ENCODE measurements around the gene SMAD7. TPM values are rescaled to one million over a fixed set of nuclear protein-coding genes. Genes with fewer than 3 reads are reported as not detected.

The SMAD7 gene, protein sequence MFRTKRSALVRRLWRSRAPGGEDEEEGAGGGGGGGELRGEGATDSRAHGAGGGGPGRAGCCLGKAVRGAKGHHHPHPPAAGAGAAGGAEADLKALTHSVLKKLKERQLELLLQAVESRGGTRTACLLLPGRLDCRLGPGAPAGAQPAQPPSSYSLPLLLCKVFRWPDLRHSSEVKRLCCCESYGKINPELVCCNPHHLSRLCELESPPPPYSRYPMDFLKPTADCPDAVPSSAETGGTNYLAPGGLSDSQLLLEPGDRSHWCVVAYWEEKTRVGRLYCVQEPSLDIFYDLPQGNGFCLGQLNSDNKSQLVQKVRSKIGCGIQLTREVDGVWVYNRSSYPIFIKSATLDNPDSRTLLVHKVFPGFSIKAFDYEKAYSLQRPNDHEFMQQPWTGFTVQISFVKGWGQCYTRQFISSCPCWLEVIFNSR
- 18.7 TPM for total RNA-seq

DNA sequence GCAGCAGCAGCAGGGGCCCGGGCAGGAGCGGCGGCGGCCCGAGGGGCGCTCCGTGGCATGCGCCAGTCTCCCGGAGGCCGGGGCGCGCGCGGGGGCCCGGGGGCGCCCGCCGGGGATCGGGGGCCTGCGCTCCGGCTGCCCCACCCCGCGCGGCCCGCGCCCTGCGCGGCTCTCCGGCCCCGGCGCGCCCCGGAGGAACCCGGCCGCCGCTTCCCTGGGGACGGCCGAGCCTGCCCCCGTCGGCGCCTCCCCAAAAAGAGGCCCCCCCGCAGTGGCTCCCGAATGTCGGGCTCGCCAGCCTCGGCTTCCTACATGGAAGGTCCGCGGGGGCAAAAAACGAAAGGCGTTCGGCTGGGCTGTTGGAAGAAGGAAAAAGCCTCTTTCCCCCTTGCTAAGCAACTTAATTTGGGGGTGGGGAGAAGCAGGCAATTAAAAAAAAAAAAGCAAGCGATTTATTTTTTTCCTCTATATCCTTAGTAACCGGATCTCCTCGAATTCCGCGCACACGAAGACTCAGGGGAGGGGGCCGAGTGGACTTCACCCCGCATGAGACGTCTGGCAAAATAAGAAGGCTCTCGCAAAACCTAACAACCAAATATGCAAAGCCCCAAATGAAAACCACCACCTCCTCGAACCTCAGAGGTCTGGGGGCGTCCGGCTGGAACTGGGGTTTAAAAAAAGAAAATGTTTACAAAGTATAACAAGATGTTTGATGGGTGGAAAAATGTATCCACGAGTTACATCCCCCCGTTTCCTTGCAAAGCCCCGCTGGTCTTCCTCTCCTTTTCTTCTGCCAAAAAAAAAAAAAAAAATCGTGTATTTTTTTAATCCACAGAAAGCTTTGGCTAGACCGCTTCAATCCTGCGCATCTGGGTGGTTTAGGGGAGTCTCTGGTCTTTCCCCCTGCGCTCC, at the start of gene SMAD7:
Gene SMAD7 (minus strand): TSS at position 430 of the 912 bp plus-strand sequence. CDS start 541 bp downstream, outside the sequence.
- DNase-seq: no peak

DNA sequence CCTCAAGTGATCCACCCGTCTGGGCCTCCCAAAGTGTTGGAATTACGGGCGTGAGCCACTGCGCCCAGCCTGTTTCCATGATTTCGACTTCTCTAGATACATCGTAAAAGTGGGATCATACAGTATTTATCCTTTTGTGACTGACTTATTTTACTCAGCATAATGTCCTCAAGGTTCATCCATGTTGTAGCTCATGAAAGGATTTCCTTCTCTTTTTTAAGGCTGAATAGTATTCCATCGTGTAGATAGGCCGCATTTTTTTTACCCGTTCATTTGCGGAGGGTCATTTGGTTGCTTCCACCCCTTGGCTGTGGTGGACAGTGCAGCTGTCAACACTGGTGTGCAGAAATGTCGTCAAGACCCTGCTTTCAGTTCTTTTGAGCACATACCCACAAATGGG, 48.8 kb upstream of the SMAD7 start:
- DNase-seq: no peak

DNA sequence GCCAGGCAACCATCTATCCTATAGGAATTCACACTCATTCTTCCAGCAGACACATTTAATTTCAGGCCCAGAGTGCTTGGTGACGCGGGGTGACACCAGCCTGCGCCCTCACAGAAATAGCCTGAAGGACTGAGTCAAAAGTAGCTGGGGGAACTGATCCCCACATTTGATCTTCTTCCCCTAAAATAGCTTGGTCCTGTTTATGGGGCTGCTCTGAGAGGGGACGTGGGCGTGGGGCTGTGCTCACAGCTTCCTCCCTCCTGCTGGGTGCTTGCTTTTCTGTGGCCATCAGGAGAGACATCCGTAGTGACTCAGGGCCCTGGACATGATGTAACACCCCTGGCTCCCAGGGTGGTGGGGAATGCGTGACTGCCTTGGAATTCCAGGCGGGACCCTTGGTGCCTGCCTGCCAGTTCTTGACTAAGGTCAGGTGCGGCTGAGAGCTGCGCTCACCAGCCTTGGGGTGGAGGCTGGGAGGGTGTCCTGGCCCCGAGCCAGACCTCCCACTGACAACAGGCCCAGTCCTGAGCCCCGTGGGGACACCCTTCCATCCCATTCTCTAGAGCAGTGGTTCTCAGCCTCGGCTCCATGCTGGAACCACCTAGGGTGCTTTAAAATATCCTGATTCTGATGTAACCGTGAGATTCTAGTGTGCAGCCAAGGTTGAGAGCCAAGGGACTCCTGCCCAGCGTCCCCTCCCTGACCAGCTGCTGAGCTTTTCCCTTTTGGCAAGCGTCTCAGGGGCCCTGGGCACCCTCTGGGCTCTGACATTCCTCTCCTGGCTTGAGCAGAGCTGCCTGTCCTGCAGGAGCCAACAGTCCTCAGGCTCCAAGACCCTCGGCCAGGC, 47.4 kb upstream of the SMAD7 start:
- DNase-seq: peak; percentile 39

DNA sequence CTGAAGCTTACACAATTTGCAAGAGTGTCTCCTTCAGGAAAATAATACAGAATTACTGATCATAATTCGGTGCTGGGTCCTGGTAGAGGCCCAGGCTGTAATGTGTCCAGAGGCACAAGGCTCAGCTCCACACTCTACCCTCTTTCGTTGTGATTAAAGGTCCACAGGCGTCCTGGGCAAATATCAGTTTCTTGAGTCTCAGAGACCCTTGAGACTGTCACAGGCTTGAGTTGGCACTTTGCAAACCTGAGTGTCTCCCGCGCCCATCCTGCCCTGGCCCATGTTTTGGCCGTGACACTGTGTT, 46.9 kb upstream of the SMAD7 start:
- DNase-seq: no peak

DNA sequence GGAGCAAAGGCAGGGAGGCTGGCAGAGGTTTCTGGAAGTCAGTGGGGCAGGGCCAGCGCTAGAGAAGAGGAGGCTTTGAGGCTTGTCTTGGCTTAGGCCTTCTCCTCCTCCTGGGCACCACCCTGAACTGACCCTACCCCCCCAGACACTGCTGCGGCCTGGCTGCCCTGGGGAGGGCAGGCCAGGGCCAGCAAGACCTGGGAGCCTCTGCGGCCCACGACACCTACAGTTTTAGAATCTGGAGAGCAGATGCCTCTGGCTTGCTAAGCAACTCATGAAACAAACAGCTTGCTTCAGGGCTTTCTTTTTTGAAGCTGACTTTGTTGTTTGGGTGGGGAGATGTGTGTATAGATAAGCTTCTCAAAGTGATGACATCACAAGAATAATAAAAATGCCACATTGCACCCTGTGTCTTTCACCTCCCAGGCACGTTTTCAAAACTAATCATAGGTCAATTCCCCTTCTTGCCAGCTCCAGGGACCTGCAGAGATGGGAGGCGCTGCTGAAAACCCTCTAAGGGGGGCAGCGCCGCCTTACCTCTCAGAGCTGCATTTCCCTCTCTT, 46.2 kb upstream of the SMAD7 start:
- DNase-seq: no peak

DNA sequence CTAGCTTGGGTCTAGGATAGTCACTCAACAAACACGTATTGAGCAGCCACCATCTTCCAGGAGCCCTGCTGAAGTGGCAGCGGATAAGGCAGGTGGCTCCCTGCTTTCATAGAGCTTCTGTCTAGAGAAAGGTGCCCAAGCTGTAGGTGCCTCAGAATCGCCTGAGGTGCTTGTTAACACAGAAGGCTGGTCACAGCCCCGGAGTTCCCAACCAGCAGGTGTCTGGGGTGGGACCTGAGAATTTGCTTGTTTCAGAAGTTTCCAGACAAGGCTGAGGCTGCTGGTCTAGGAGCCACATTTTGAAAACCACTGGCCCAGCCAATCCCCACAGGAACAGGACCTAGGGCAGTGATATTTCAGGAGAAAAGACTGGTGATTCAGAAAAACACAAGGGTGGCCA, 45.3 kb upstream of the SMAD7 start:
- DNase-seq: no peak

DNA sequence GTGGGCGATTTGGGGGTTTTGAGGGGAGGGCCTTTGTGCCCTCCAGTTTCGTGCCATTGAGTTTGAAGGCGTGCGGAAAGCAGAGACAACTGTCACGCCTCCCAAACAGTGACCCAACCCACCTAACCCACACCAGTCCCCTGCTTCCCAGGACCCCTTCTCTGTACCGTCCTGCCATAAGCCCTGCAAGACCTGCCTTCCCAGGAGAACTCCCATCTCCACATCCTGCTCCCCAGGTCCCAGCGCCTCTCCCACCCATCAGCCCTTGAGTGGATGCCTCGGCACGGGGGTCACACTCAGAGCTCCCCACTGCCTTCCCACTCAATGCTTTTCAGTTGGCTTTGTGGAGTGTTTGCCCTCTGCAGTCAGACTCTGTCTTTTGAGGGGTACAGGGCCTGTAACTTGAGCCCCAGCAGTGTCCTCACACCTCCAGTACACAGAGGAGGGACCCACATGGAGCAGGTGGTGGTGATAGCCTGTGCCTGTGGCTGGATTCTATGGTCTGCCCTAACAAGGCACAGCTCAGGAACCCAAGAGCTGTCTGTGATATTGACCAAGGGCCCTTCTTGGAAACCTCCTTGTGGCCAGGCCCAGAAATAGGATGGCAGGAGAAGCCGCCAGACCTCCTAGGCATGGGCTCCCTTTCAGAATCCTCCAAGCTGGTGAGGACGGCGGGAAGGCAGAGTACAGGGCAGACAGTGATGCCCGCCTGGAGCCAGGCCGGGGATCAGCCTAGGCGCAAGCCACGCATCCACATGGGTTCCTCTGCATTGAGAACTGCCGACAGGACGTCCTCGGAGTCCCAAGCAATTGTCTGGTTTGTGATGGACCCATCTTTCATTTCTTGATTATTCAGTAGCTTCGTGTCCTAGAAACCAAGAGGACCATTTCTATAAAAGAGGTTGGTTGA, 44.4 kb upstream of the SMAD7 start:
- no peak for DNase-seq

DNA sequence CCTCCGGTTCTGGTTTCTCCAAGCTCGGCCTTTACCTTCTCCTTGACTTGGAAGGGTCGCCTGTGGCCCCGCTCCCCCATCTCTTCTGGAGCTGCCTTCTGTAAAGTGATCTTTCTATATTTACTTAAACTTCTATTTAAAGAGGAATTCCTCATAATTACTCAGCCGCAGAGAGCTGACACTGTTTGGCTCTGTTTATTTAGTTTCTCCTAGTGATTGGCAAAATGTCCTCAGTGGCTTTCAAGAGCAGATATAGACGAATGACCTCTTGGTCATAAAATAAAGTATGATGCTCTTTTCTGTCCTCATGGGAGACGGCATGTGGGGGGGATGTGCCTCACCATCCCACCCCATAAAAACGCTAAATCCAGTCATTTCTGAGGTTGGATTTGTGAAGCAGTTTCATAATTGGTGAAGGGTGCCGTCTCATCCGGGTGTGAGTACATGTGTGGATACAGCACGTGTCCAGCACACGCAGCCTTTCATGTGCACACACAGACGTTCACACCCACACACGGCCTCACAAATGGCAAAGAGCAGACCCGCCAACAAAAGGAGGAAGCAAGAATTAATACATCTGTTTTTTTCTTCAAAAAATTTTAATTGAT, 43.4 kb upstream of the SMAD7 start:
- no peak for DNase-seq

DNA sequence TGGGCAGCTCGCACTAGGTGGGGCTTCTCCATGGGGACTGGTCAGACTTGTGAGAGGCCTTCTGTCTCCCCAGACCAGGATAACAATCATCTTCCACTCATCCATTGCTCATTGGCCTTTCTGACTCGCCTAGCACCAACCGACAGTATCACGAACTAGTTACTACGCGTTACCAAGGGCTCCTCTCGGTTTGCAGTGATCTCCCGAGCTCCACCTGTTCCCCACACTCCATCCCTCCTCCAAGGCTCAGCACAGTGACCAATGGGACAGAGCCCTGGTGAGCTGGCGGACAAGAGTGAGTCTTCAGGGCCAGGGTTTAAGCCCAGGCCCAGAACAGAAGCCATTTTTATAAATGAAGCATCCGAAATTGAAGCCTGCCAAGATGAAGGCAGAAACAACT, 42.8 kb upstream of the SMAD7 start:
- no peak for DNase-seq

DNA sequence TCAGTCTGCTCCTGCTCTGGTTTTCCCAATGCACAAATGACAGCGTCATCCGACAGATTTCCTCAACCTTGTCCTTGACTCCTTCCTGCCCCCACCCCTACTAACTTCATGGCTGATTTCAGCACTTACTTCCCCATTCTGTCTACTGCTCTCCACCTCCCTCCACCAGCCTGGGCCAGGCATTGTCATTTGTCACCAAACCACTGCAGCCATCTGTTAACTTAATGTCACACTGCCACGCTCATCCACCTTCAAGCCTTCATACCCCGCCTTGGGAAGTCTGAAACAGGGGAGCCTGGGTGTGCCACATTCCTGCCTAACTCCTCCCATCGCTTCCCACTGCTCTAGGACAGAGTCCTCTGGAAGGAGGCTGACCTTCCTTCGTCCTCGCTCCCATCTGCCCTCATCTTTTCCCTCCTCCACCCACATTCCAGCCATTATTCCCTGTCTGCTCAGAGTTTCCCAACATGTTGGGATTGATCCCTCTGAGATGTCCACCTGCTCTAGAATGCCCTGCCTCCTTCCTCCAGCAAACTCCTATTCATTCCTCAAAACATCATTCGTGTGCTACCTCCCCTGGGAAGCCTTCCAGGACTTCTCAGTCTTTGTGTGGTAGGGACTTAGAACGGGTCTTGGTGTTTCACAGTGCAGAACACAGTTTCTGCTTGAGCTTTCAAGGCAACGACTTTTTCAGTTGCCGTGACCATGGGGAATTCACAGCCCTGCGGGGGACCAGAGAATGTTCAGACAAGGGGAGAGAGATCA, 42.2 kb upstream of the SMAD7 start:
- DNase-seq: no peak

DNA sequence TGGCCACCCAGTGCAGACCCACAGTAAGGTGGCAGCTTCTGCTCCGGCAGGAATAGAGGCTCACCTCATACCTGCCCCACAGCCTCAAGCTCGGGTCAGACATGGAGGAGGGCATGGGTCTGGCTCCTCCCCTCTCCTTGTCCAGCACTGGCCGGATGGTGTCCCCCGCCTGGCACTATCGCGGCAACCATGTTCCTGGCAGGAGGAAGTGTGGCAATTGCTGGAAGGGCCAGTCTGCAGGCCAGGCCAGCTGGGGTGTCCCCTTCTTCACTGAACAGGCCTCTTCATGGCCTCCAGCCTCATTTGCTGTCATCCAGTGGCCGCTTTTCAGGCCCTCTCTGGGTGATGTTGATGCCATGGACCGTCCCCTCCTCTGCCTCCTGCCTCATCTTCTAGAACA, 41.4 kb upstream of the SMAD7 start:
- DNase-seq: no peak

DNA sequence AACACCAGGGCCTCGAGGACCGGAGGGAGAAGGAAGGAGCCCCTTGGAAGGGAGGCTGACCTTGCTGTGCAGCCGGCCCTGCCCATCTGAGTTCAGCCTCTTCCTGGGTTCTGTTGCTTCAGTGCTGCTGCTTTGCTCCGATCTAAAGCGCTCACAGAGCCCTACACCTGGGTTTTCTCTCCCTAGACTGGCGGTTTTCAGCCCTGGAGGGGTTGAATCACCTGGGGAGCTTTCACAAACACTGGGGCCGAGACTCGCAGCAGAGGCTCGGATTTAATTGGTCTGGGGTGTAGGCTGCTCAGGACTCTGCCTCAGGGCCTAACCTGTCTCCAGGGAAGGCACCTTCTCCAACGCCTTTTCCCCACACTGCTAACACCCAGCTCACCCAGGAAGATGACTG, 40.9 kb upstream of the SMAD7 start:
- no peak for DNase-seq

DNA sequence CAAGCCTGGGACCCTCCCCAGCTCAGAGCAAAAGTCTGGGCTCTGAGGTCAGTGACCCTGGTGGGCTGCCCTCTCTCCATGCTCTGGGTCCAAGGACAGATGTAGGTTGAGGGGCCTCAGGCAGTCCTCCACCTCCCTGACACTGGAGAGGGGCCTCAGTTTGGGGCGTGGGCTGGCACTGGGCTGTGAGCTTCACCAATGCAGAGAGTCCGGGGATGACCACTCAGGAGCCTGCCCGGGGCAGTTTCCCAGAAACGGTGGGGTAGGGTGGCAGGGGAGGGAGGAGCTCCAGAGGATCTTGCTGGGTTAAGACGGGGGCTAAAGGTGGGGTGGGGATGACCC, 40.5 kb upstream of the SMAD7 start:
- no peak for DNase-seq

DNA sequence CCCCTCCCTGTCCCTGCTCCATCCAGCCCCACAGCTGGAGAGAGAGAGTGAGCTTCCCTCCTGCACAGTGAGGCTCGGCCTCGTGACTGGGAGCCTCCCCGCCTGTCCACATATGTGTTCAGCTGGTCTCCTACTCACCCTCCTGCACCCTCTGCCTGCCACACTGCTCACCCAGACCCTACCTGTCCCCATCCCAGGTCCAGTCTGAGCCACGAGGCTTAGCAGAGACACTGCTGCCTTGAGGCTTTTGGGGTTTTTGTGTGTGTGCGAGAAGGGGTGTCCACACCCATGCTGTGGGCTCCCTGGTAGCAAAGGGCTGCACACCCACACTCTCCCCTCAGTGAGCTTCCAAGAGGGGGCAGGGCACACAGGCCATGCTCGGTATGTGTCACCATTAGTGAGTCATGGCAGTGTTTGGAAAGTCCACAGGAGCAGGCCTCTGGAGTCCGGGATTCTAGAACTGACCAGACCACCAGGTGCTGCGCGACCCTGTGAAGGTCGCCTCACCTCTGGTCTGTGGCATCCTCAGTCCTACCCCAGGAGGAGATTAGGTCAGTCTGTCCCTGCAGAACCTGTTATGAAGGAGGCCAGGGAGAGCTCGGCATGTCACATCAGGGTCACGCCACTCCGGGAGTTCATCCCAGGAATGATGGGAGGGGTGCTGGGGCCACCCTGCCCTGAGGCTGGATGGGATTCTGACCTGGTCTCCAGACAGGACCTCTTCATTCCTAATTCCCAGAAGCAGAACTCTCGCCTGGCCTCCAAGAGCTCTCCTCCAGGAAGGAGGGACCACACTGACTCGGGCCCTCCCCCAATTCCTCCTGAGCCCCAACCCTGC, 39.9 kb upstream of the SMAD7 start:
- DNase-seq: no peak

DNA sequence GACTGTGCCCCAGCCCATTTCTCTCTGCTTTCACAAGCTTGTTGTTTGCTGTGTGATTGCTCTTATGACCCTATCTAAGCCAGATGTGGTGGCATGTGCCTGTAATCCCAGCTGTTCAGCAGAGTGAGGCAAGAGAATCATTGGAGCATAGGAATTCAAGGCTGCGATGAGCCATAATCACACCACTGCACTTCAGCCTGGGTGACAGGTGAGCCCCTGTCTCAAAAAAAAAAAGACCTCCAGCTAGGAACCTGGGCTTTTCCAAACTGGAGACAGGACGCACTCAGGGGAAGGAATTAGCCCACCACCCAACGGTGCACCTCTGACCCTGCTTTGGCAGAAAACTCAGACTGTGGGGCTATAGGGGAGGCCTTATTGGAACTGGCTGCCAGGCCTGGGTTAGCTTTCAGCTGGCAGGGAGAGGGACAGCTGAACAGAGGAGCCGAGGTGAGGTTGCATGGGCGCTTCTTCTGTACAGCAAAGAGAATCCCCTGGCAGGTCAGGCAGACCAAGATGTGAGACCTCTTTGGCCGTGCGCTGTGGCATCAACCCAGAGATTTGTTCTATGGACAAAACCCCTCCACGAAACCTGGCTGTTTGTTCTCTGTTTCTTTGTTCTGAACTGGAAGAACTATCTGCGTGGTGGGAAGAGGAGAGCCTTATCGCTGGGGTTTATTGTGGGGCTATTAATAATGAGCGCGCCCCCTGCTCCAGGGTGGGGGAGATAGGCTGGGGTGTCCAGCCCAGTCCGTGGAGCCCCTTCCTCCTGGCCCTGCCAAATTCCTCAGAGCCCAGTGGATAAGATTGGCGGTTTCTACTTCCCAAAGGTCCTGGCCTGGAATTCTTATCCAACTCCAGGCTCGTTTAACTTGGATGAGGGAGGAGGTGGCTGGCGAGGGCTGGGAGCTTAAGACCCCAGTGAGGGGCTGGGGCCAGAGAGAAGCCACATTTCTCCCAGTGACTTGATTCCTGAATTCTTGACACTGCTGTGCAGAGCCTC, 38.8 kb upstream of the SMAD7 start:
- DNase-seq: no peak

DNA sequence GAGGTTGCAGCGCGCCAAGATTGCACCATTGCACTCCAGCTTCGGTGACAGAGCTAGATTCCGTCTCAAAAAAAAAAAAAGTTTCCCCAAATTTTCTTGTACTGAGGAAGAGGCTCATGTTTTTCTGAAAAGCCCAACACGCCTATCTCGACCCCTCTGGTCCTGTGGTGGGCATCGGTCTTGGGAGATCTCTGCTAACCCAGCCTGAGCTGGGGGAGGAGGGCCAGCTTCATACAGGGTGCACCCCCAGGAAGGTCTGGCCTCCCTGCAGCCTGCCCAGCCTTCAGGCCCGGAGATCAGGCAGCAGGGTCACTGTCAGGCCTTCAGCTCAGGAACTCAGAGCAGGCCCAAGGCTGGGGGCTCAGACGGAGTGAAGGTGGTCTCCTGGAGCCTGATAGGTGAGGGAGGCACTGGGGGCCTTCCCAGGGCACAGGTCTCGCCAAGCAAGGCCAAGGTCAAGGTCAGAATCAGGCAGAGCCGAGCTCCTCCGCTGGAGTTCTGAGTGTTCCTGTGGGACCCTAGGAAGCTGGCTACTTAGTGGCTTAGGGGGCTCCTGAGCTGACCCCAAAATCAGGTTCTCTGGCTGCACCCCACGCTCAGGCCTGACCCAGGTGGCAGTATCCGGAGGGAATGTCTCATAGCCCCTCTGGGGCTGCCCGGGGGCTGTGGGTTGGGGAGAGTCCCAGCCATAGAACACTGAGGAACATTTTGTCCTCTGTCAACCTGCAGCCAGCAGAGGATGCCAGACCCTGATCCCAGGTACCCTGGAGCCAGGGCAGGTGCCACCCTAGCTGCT, 37.9 kb upstream of the SMAD7 start:
- DNase-seq: no peak

DNA sequence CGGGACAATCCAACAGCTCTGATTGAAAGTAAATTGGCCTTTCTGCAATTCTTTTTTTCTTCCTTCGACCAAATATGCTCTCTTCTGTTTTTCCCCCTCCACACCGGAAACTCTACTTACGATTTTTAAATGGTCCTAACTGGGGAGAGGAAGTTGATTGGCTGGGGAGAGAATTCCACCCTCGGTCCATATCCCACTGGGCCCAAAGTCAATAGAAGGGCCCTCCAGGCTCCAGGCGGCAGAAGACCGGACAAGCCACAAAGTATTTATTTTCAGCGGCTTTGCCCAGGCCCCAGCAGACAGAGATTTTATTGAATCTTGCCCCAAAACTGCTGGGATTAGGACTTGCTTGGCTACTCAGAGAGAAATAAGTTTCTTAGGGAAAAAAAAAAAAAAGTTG, 37.1 kb upstream of the SMAD7 start:
- DNase-seq: no peak

Data from occipital lobe (tissue), 2 donors.